Retinal pigment epithelial cell (primary cell): Measurements from ENCODE around the gene TVP23B.
A peak's percentile ranks its signal among the peaks of the same experiment; 100 is the strongest.
"Not testable (repeated sequence)": the region's sequence is repeated elsewhere in the genome, so short reads cannot be mapped to it uniquely, and the experiment has no call there.

ENCODE experiments used
- DNase-seq: peaks from one replicate; pipeline ENCODE4 v3.0.0-alpha.2; 2010; ENCODE audit warnings: low read depth
- H3K4me3 ChIP-seq: 2 replicates; pipeline ENCODE4 v1.5.1; 2011; ENCODE audit warnings: mild to moderate bottlenecking, low read length, control low read depth, moderate library complexity
- CTCF ChIP-seq: conservative IDR thresholded peaks from 2 replicates; pipeline ENCODE4 v1.5.1; 2011; ENCODE audit warnings: low read depth, low read length, control low read depth, inconsistent platforms

Gene TVP23B

GRCh38 chr17:18772471-18772870 lies 8.5 kb upstream of the TVP23B start:
- no peak overlapping the region for H3K4me3 ChIP-seq
- TF ChIP-seq CTCF, result no peak
- DNase-seq, result no peak

- not testable (repeated sequence) for DNase-seq
- peak overlapping the region; percentile 40 for H3K4me3 ChIP-seq
These were observed 822 bp downstream of the TVP23B start for GRCh38 chr17:18781805-18782204.

- not testable (repeated sequence) for DNase-seq, H3K4me3 ChIP-seq
These were observed 5.0 kb downstream of the TVP23B start for GRCh38 chr17:18785933-18786332.

- DNase-seq, H3K4me3 ChIP-seq: not testable (repeated sequence)
These were observed 5.9 kb downstream of the TVP23B start for GRCh38 chr17:18786890-18787289.

- TF ChIP-seq CTCF, result peak; percentile 13
- not testable (repeated sequence) for DNase-seq, H3K4me3 ChIP-seq
These were observed 10.4 kb downstream of the TVP23B start for GRCh38 chr17:18791402-18791801.

- not testable (repeated sequence) for DNase-seq, H3K4me3 ChIP-seq
These were observed 13.9 kb downstream of the TVP23B start for GRCh38 chr17:18794841-18795240.

- not testable (repeated sequence) for DNase-seq, H3K4me3 ChIP-seq
These were observed 15.9 kb downstream of the TVP23B start for GRCh38 chr17:18796887-18797286.

- not testable (repeated sequence) for DNase-seq, H3K4me3 ChIP-seq
These were observed 22.7 kb downstream of the TVP23B start for GRCh38 chr17:18803458-18804245.

- DNase-seq, result not testable (repeated sequence)
These were observed 34.9 kb downstream of the TVP23B start for GRCh38 chr17:18815924-18816323.

GRCh38 chr17:18816489-18817371 lies 35.7 kb downstream of the TVP23B start:
- H3K4me3 ChIP-seq, result not testable (repeated sequence)
- peak; percentile 22 for DNase-seq
- peak; percentile 53 for TF ChIP-seq CTCF

More at GRCh38 chr17:18815924-18816323, 34.9 kb downstream of the TVP23B start:
- H3K4me3 ChIP-seq, result not testable (repeated sequence)

- not testable (repeated sequence) for DNase-seq
These were observed 40.4 kb downstream of the TVP23B start for GRCh38 chr17:18821430-18821829.

GRCh38 chr17:18827613-18828012 lies 46.6 kb downstream of the TVP23B start:
- H3K4me3 ChIP-seq, DNase-seq: not testable (repeated sequence)

More at GRCh38 chr17:18821430-18821829, 40.4 kb downstream of the TVP23B start:
- H3K4me3 ChIP-seq, result not testable (repeated sequence)
